ENCODE measurements around the gene OR8G1. TPM values are rescaled to one million over a fixed set of nuclear protein-coding genes. Genes with fewer than 3 reads are reported as not detected.

The OR8G1 gene
- total and polyA plus RNA-seq, 9 of the 15 experiments (the other 6 are each of a cell fraction or from before 2014, with no cell fraction given), result 0.03 to 1.4 (median 0.51) TPM; not detected in 1

- H3K4me1 ChIP-seq (replicated peaks in 1 of 2; ENCODE audit: control insufficient read depth in 2 of 2, insufficient read depth in 2 of 2, low read length in 2 of 2), result peaks cover 0 to 15% of the 10 kb centered on the region in 2 experiments; a peak in 3 of 5 replicates
- intact Hi-C loops (cut with micrococcal nuclease), result loop anchor here (1.0 to 10.0 kb wide), 4 partner anchors 87 to 450 kb away; partner anchors contain the start of gene ZNF202
- 14% methylated on average over 4 of the region's 4 CpGs for WGBS (ENCODE audit: insufficient coverage, low coverage, missing lambda C conversion rate)
- H3K27me3 ChIP-seq (ENCODE audit: control insufficient read depth in 2 of 2, insufficient read depth in 2 of 2, low read length in 2 of 2), result no peaks in the 10 kb centered on the region
- no peaks in the 10 kb centered on the region for H4K20me1 ChIP-seq (replicated peaks; ENCODE audit: control insufficient read depth, insufficient read depth, low read length)
- no TSS peak for BruUV-seq (replicated peaks)
- FAIRE-seq (peak; percentile 88), ATAC-seq (peak; percentile 96), DNase-seq (ENCODE audit: extremely low read depth in 1 of 4, low spot score in 3 of 4) (peak; percentile 48 to 86 (median 62))
- ChIA-PET POLR2A (interaction anchor here (1.0 kb wide), 3 partner anchors 11 to 125 kb away, joined by 3 to 4 read pairs (median 4); no protein-coding TSS in a partner anchor), CTCF (ENCODE audit: low intra/inter-chr PET ratio) (interaction anchor here (0.6 to 1.3 kb wide), 3 partner anchors 21 to 124 kb away, joined by 3 to 6 read pairs (median 4); no protein-coding TSS in a partner anchor)
- H3K36me3 ChIP-seq (ENCODE audit: control insufficient read depth, insufficient read depth, low read length), result peaks cover 9% of the 10 kb centered on the region; the same call in 2 of the 3 replicates
- H3K27ac ChIP-seq (ENCODE audit: extremely low read depth, low read depth, low read length), result no peak overlapping the region
- H3K9ac ChIP-seq (ENCODE audit: insufficient read depth in 1 of 2, low read depth in 2 of 2, low read length in 2 of 2), result no peak overlapping the region
- H3K4me3 ChIP-seq, result no peak overlapping the region
- peak overlapping the region; percentile 40; the same call in 1 of the 2 replicates for H2AFZ ChIP-seq (ENCODE audit: low read depth, low read length)
- in situ Hi-C loops (cut with MboI), result no loop called here
- no peaks in the 10 kb centered on the region for H3K9me1 ChIP-seq (ENCODE audit: control insufficient read depth, insufficient read depth, low read length)
- H3K4me2 ChIP-seq (ENCODE audit: insufficient read depth, low read length), result no peak overlapping the region
- H3K9me3 ChIP-seq (replicated peaks; ENCODE audit: control insufficient read depth, insufficient read depth, low read depth, low read length), result no peaks in the 10 kb centered on the region
- peaks cover 4% of the 10 kb centered on the region; the same call in 2 of the 3 replicates for H3K79me2 ChIP-seq (ENCODE audit: control insufficient read depth, insufficient read depth, low read length)
- no peak for TF ChIP-seq RFX7 (CRISPR knock-in tag; IDR thresholded peaks at IDR 0.05)
- no peak for TF ChIP-seq NCOA1 (IDR thresholded peaks at IDR 0.05; ENCODE audit: low read depth)
- no peak for TF ChIP-seq MTA2 (IDR thresholded peaks at IDR 0.05; ENCODE audit: low read depth)
- TF ChIP-seq SMAD2 (IDR thresholded peaks at IDR 0.05; ENCODE audit: low read depth, low read length), result no peak
- TF ChIP-seq ZSCAN32 (CRISPR knock-in tag; IDR thresholded peaks at IDR 0.05), result no peak
- TF ChIP-seq NFIC (IDR thresholded peaks at IDR 0.05), result peak; percentile 79
- TF ChIP-seq ZNF551 (CRISPR knock-in tag; IDR thresholded peaks at IDR 0.05), result no peak
- 0 out of 2 replicates have a peak, but pooled peaks have one; percentile 22 for TF ChIP-seq DEAF1 (CRISPR knock-in tag; IDR thresholded peaks at IDR 0.05)
- no peak for TF ChIP-seq EZH2 (IDR thresholded peaks at IDR 0.05; ENCODE audit: borderline replicate concordance, low read depth, low read length)
- TF ChIP-seq CTBP1 (IDR thresholded peaks at IDR 0.05; ENCODE audit: borderline replicate concordance), result peak; percentile 15; the same call in 1 of the 2 replicates
- TF ChIP-seq MCM2 (IDR thresholded peaks at IDR 0.05; ENCODE audit: low read depth), result no peak
- TF ChIP-seq ETS1 (conservative IDR thresholded peaks at IDR 0.05; ENCODE audit: control insufficient read depth, low read depth, low read length), result no peak
- no peak; the same call in 1 of the 2 replicates for TF ChIP-seq MYBL2 (IDR thresholded peaks at IDR 0.05; ENCODE audit: low read depth)
- no peak for TF ChIP-seq MYBL2 (CRISPR knock-in tag; IDR thresholded peaks at IDR 0.05; ENCODE audit: borderline replicate concordance)
- TF ChIP-seq ZNF511 (CRISPR knock-in tag; IDR thresholded peaks at IDR 0.05), result no peak
- TF ChIP-seq ZBTB26 (CRISPR knock-in tag; IDR thresholded peaks at IDR 0.05), result no peak
Observed at GRCh38 chr11:124195189-124195734, 45.6 kb upstream of the OR8G1 start.

Data from K562 (cell line).